Activated CD8-positive, alpha-beta memory T cell treated with anti-CD3 and anti-CD28 coated beads, Interleukin-2, amount 50 U/mL, for 4 hours (primary cell): Measurements from ENCODE around the gene ARSA.
"Not testable (repeated sequence)": the region's sequence is repeated elsewhere in the genome, so short reads cannot be mapped to it uniquely, and the experiment has no call there.

Experiments used
- DNase-seq: peaks from one replicate; pipeline ENCODE4 v3.0.0-alpha.2; 2020

The ARSA gene

GRCh38 chr22:50654664-50655063 lies 26.7 kb upstream of the ARSA start:
- not testable (repeated sequence) for DNase-seq

GRCh38 chr22:50653256-50653655 lies 25.3 kb upstream of the ARSA start:
- DNase-seq: no peak

- not testable (repeated sequence) for DNase-seq
Measured at GRCh38 chr22:50643821-50644101, 15.8 kb upstream of the ARSA start.

- DNase-seq: not testable (repeated sequence)
Measured at GRCh38 chr22:50643021-50643820, 15.3 kb upstream of the ARSA start.

- DNase-seq: no peak
Measured at GRCh38 chr22:50641696-50642607, 14.0 kb upstream of the ARSA start.

GRCh38 chr22:50640857-50641647 lies 13.1 kb upstream of the ARSA start:
- no peak for DNase-seq

GRCh38 chr22:50640296-50640695 lies 12.3 kb upstream of the ARSA start:
- DNase-seq: not testable (repeated sequence)

GRCh38 chr22:50635591-50635990 lies 7.6 kb upstream of the ARSA start:
- DNase-seq: no peak

GRCh38 chr22:50633771-50634170 lies 5.8 kb upstream of the ARSA start:
- DNase-seq: no peak

GRCh38 chr22:50633086-50633485 lies 5.1 kb upstream of the ARSA start:
- no peak for DNase-seq

GRCh38 chr22:50630376-50630775 lies 2.4 kb upstream of the ARSA start:
- DNase-seq: no peak

GRCh38 chr22:50628543-50629134 lies 687 bp upstream of the ARSA start:
- DNase-seq: no peak

GRCh38 chr22:50626850-50627641 lies 906 bp downstream of the ARSA start:
- DNase-seq: no peak

GRCh38 chr22:50626314-50626849 lies 1.6 kb downstream of the ARSA start:
- no peak for DNase-seq

- DNase-seq: no peak
Measured at GRCh38 chr22:50625568-50626313, 2.2 kb downstream of the ARSA start.

GRCh38 chr22:50625131-50625567 lies 2.8 kb downstream of the ARSA start:
- DNase-seq: no peak

- no peak for DNase-seq
Measured at GRCh38 chr22:50624347-50625130, 3.4 kb downstream of the ARSA start.

GRCh38 chr22:50622723-50623327 lies 5.1 kb downstream of the ARSA start:
- no peak for DNase-seq

GRCh38 chr22:50621948-50622722 lies 5.8 kb downstream of the ARSA start:
- no peak for DNase-seq
